ENCODE data around the gene FGF16.

GRCh38 chrX:77453190-77453589 lies 6.0 kb downstream of the FGF16 start:
- TF ChIP-seq SNAI2 (CRISPR knock-in tag; IDR thresholded peaks at IDR 0.05) (no peak), ZFP3 (CRISPR knock-in tag; IDR thresholded peaks at IDR 0.05) (no peak), ISL1 (CRISPR knock-in tag; IDR thresholded peaks at IDR 0.05) (no peak), GLIS3 (CRISPR knock-in tag; IDR thresholded peaks at IDR 0.05) (no peak), ZFP30 (CRISPR knock-in tag; IDR thresholded peaks at IDR 0.05) (no peak), ZNF70 (CRISPR knock-in tag; IDR thresholded peaks at IDR 0.05) (no peak), TCF4 (CRISPR knock-in tag; IDR thresholded peaks at IDR 0.05; ENCODE audit: borderline replicate concordance) (no peak), RARB (CRISPR knock-in tag; IDR thresholded peaks at IDR 0.05) (no peak), PPARA (CRISPR knock-in tag; IDR thresholded peaks at IDR 0.05; ENCODE audit: borderline replicate concordance) (no peak), OSR1 (CRISPR knock-in tag; IDR thresholded peaks at IDR 0.05) (no peak)

Measured in SK-N-SH treated with all-trans-retinoic acid at 6 μM for 48 hours (cell line).